Stimulated activated naive CD8-positive, alpha-beta T cell treated with anti-CD3 and anti-CD28 coated beads, Interleukin-15, Interleukin-2, amounts not matched to agents 100 U/mL and 50 U/mL, for 24 hours (primary cell): ENCODE data around the gene CHAD.

Experiments
- ATAC-seq: fragments of 150-1000 bp; cut with Tn5 transposase; one replicate; pipeline ENCODE4 v1.10.0; 2021
- DNase-seq: peaks from one replicate; pipeline ENCODE4 v3.0.0; 2021

The CHAD gene

DNA sequence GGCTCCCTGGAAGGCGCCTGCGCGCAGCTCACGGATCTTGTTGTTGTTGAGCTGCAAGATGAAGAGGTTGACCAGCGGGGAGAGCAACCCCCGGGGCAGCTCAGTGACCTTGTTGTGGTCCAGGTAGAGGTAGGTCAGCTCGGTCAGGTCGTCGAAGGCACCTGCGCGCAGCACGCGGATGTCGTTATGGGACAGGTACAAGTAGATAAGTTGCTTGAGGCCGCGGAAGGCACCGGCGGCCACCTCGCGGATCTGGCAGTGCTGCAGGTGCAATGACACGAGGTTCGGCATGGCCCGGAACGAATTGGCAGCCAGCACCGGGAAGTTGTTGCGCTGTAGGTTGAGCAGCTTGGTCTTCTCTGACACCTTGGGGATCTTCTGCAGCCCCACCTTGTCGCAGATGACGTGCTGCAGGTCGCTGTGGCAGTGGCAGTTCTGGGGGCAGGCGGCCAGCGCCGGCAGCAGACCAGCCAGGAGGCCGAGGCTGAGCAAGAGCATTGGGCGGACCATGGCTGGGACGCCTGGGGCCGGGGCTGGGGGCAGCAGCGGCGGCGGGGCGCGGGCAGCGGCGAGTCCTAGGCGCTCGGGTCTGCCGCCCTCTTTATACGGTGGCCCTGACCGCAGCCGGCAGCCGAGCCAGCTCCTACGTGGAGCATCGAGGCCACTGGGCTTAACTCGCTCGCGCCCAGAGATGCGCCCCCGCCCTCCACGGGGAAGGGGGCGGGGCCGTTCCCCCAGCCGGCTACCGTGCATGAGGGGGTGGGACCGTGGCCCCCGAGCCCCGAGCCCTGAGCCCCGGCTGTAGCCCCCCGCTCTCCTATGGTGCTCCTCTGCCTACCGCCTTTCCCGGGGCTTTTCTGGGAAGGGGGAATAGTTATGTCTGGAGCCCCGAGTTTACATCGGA is at the start of gene CHAD:
Gene CHAD, minus strand, starts transcription at position 577 of the 904 bp plus-strand sequence. Its CDS starts 67 bp downstream, at position 510.
- no peak for DNase-seq
- ATAC-seq, result no peak

DNA sequence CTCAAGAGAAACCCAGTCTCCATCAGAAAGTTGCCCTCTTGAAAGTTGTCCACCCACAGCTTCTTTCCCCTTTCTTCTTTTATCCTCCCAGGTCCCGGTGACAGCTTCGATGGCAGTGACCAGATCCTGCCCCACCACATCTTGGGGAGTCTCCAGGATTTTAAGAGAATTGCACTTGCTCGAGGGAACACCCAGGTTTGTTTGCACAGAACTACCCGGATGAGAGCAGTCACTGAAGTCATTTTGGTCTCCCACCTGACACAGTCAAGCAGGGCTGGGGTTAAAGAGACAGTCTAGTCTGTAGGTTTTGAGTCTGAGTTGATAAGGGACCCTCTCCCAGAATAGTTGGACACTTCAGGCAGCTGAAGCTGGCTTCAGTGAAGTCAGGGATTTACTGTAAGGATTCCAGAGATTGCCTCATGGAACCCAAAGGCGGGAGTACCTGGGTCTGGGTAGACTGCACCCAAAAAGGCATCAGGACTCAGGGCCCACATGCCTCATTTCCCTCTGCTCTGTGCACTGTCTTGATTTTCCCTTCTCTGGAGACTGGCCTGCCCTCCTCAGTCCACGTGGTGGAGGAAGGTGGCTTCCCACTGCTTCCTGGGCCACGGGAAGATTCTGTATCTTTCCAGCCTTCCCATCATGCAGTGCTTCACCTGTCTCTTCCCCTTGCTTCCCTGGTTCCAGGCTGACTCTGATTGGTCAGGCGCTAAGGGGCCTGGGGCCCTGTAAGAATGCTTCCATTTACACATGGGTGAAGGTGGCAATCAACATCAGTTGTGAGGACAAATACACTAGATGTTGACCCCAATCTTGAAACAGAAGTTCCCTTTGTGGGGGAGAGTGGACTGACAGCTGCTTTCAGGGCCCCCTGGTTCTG is 49.1 kb upstream of the CHAD start:
- ATAC-seq (no peak), DNase-seq (no peak)

DNA sequence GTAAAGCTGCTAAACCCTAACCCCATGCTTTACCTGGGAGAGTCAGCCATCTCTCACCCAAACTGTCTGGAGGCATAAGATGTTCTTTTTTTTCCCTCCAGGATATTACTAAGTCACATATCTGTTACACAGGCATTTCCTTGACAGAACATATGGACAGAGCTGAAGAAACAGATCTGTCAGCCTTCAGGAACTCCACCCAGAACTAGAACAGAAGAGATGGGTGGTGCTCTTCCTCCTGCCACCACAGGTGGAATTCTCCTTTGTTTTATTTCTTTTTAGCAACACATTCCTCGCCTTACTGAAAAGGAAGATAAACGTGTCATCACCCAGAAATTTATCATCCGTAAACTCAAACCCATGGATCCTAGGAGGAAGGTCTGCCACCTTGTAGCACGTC is 48.3 kb upstream of the CHAD start:
- ATAC-seq, result no peak
- no peak for DNase-seq

- no peak for ATAC-seq
- DNase-seq, result no peak
Measured at GRCh38 chr17:50514936-50515702, 46.4 kb upstream of the CHAD start.

DNA sequence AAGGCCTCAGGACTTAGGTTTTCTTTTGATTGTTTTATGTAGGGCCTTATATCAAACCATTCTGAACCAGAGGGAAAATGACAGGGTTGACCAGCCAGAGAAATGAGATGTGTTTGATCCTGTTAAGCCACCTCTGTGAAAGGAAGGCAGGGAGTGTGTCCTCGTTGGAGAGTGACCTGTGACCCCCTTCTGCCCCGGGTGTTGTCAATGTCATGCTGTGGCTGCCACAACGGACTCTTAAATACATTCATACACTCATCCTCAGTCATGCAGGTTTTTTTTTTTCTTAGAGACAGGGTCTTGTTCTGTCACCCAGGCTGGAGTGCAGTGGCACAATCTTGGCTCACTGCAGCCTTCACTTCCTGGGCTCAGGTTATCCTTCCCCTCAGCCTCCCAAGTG is 45.7 kb upstream of the CHAD start:
- DNase-seq, result no peak
- ATAC-seq, result no peak

- no peak for ATAC-seq
- no peak for DNase-seq
Measured at GRCh38 chr17:50513495-50513894, 44.8 kb upstream of the CHAD start.

DNA sequence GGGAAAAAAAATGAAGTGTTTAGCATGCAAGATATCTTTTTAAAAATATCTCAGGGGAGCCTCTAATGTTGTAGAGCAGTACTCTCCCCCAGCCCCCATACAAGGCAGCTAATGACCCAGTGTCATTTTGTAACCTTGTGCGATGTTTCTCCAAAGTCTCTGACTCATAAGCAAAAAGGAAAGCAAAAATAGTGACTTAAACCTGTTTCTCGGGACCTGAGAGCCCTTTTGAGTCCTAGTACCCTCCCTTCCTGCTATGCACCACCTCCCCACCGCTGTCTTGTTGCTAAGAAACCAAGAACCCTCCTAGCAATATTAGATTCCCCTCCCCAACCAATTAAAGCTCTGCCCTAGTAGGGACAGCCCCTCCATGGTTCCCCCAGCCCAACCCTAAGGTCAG is 42.4 kb upstream of the CHAD start:
- peak; percentile 75 for ATAC-seq

GRCh38 chr17:50508573-50509460 is 40.1 kb upstream of the CHAD start:
- ATAC-seq, result no peak
- no peak for DNase-seq

More for the DNA sequence above, 42.4 kb upstream of the CHAD start:
- DNase-seq, result peak; percentile 55

DNA sequence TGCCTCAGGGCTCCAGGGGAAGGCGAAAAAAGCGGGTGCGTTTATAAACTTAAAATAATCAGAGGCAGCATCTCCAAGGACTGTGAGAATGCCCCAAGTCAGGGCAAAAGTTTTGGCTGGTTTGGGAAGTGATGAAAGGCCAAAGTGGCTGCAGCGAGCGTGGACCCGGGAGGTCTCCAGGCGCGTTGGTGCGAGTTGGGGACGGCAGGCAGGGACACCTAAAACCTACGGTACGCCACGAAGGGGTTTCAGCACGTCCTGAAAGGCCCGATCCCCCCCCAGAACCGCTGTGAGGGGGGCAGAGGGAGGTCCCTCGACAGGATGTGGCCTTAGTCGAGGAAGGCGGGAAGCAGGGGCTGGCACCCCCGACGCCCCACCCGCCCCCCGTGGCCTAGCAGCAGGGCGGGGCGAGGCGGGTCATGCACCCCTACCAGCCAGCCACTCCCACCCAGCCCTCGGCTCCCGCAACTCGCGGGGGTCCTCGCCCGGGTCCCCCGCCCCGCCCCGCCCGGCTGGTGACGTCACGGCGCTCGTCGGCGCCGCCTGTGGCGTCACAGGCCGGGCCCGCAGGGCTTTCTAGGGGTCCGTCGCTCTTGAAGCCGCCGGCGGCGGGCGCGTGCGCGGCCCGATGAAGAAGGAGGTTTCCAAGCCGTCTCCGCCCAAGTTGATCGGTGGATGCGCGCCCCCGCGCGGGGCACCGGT is 39.3 kb upstream of the CHAD start, which contains the start of gene MYCBPAP:
Gene MYCBPAP, plus strand, starts transcription at position 569 of the 702 bp plus-strand sequence. CDS start 236 bp downstream, outside the sequence.
- ATAC-seq (peak; percentile 75), DNase-seq (peak; percentile 87)

GRCh38 chr17:50506298-50506697 is 37.6 kb upstream of the CHAD start:
- ATAC-seq (no peak), DNase-seq (no peak)

DNA sequence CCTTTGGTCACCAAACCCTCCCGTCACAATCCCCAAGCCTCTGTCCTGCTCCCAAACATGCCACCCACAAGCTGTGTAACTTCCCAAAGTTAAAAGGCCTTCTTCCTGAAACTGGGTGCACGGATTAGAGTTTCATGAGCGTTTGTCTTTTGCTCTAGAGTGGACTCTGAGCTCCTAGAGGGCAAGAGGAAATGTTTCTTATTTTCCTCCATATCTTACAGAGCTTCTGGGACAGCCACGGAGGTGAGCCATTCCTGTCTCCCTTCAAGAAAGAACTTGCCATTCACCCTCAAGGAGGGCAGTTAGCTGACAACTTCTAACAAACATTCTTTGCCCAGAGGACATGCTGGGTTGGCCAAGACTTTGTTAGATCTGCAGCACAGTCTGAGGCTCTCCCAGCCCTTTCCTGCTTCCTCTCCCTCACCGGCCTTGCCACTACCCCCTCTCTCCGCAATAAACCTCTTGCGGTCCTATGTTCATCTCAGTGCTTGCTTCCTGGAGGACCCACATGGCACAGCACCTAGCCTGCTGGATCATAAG is 37.0 kb upstream of the CHAD start:
- no peak for DNase-seq

GRCh38 chr17:50502301-50502990 is 33.8 kb upstream of the CHAD start:
- DNase-seq (no peak), ATAC-seq (peak; percentile 15)

More for the DNA sequence above, 37.0 kb upstream of the CHAD start:
- no peak for ATAC-seq

GRCh38 chr17:50501054-50501453 is 32.4 kb upstream of the CHAD start:
- ATAC-seq (no peak), DNase-seq (peak; percentile 56)

DNA sequence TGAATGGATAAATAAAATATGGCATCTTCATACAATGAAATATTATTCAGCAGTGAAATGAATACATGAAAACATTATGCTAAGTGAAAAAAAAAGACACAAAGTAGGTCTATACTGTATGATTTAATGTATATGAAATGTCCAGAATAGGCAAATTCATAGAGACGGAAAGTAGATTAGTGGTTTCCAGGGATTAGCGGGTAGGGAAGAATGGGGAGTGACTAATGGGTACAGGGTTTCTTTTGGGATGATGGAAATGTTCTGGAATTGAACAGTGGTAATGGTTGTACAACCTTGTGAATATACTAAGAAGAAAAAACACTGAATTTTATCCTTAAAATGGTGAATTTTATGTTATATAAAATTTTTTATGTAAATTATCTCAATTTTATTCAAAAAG is 31.0 kb upstream of the CHAD start:
- ATAC-seq (no peak), DNase-seq (no peak)

GRCh38 chr17:50499270-50499669 is 30.6 kb upstream of the CHAD start:
- no peak for ATAC-seq

DNA sequence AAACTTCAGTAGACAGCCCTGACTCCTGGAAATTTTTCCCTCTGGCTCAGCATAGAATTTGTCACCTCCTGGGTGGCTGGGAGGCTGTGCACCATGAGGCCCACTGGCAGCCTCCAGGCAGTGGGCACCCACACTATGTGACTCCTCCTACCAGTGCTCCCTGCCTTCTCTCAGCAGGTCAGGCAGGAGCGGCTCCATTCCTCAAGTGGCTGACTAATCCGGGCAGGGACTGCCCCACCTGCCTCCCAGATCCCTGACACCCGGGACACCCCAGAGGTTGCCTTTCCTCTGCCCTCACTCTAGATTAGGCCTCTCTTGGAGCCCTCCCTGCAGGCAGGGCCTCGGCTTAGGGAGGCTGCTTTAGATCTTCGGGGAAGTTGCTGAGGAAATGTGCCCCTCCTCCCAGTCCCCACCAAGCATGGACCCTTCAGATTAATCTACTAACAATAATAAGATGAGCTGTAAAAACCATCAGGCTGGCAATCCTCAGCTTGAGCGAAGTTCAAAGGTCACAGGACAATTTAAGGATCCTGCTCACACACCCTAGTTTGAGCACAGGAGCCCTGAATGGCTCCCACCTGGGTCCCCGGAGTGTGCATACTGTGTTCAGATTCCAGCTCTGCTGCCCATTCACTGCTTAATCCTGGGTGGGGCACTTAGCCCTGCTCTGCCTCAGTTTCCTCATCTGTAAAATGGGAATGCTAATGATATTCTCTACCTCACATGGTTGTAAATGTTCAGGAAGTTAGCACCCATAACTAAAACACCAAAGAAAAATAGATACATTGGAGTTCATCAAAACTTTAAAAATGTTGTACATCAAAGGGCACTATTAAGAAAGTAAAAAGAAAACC is 29.6 kb upstream of the CHAD start:
- ATAC-seq (no peak), DNase-seq (no peak)

More at GRCh38 chr17:50499270-50499669, 30.6 kb upstream of the CHAD start:
- no peak for DNase-seq

DNA sequence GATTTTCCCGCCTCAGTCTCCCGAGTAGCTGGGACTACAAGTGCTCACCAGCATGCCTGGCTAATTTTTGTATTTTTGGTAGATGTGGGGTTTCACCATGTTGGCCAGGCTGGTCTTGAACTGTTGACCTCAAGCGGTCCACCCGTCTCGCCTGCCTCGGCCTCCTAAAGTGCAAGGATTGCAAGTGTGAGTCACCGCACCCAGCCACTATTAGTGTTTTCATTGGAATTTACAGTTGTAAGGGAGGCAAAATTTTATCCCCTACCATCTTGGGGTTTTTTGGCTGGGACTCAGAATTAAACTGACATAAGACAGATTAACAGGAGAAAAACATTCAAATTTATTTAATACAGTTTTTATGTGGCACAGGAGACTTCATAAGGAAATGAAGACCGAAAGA is 27.2 kb upstream of the CHAD start:
- no peak for ATAC-seq
- DNase-seq, result no peak

DNA sequence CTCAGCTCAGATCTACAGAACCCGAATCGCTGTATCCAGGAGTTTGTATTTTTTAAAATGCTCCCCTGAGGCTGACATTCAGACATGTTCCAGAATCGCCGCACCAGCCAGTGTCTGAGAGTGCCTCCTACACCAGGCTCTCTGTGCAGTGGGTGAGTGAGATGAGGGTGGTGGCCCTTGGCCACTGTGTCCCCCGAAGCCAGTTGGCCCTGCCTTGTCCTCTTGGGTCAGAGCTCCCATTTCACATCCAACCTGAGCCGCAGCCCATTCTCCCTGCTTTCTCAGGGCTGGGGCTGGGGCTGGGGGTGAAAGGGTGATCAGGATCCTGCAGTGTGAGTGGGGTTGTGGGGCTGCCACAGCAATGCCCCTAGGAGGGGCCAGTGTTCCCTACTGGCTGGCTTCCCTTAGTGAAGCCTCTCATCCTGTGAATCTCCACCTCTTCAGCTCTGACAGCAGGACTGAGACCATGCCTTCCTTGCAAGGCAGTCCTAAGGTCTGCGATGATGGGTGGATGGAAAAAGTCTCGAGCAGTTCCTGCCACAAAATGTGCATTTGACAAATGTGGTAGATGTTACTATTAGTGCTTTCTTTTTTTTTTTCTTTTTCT is 26.6 kb upstream of the CHAD start:
- ATAC-seq (no peak), DNase-seq (no peak)
